Panc1 (cell line): ENCODE data around the gene SATB2.

Experiments used
- POLR2AphosphoS5 ChIP-seq: IDR thresholded peaks from 2 replicates; pipeline ENCODE4 v1.6.1; 2012; ENCODE audit warnings: mild to moderate bottlenecking, low read depth, low read length, moderate library complexity
- TF ChIP-seq, protein P1 (sequence below): fragments of 450-650 bp; IDR thresholded peaks from 2 replicates; pipeline ENCODE4 v1.5.1; 2017; ENCODE audit warnings: mild to moderate bottlenecking
- TF ChIP-seq, protein P2 (sequence below), 2 experiments: IDR thresholded peaks; 2 replicates each; pipeline ENCODE4 v1.6.1; 2011 to 2012; ENCODE audit warnings: low read depth in 2 of 2, control low read depth in 1 of 2, low read length in 1 of 2, mild to moderate bottlenecking in 1 of 2, moderate library complexity in 1 of 2; ENCODE audit not compliant: insufficient read depth in 1 of 2

DNA sequence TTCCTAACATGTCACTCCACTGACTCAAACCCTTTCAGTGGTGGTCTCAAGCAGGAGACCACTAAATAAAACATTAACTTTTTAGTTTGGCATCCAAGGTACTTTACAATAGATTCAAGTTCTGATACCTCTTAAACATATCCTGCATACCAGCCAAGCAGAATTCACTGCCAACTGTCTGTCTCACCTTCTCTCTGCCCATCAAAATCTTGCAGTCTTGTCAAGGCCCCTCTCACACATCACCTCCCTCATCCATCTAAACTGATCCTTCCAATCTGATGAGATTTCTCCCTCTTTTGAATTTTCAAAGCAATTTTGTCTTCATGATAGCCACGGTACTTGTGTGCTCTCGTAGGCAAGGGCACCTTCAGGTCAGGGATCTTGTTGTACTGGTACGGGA, 43.7 kb downstream of the SATB2 start:
- TF ChIP-seq, protein P1, sequence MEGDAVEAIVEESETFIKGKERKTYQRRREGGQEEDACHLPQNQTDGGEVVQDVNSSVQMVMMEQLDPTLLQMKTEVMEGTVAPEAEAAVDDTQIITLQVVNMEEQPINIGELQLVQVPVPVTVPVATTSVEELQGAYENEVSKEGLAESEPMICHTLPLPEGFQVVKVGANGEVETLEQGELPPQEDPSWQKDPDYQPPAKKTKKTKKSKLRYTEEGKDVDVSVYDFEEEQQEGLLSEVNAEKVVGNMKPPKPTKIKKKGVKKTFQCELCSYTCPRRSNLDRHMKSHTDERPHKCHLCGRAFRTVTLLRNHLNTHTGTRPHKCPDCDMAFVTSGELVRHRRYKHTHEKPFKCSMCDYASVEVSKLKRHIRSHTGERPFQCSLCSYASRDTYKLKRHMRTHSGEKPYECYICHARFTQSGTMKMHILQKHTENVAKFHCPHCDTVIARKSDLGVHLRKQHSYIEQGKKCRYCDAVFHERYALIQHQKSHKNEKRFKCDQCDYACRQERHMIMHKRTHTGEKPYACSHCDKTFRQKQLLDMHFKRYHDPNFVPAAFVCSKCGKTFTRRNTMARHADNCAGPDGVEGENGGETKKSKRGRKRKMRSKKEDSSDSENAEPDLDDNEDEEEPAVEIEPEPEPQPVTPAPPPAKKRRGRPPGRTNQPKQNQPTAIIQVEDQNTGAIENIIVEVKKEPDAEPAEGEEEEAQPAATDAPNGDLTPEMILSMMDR, result no peak
- no peak for TF ChIP-seq POLR2AphosphoS5
- TF ChIP-seq, protein P2, sequence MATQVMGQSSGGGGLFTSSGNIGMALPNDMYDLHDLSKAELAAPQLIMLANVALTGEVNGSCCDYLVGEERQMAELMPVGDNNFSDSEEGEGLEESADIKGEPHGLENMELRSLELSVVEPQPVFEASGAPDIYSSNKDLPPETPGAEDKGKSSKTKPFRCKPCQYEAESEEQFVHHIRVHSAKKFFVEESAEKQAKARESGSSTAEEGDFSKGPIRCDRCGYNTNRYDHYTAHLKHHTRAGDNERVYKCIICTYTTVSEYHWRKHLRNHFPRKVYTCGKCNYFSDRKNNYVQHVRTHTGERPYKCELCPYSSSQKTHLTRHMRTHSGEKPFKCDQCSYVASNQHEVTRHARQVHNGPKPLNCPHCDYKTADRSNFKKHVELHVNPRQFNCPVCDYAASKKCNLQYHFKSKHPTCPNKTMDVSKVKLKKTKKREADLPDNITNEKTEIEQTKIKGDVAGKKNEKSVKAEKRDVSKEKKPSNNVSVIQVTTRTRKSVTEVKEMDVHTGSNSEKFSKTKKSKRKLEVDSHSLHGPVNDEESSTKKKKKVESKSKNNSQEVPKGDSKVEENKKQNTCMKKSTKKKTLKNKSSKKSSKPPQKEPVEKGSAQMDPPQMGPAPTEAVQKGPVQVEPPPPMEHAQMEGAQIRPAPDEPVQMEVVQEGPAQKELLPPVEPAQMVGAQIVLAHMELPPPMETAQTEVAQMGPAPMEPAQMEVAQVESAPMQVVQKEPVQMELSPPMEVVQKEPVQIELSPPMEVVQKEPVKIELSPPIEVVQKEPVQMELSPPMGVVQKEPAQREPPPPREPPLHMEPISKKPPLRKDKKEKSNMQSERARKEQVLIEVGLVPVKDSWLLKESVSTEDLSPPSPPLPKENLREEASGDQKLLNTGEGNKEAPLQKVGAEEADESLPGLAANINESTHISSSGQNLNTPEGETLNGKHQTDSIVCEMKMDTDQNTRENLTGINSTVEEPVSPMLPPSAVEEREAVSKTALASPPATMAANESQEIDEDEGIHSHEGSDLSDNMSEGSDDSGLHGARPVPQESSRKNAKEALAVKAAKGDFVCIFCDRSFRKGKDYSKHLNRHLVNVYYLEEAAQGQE (IDR thresholded peaks at IDR 0.05; ENCODE audit: insufficient read depth in 1 of 2, low read depth in 2 of 2, low read length in 1 of 2), result no peak
